ENCODE data around the gene TNPO1.
"Not testable (repeated sequence)": the region's sequence is repeated elsewhere in the genome, so short reads cannot be mapped to it uniquely, and the experiment has no call there.

Gene TNPO1

DNA sequence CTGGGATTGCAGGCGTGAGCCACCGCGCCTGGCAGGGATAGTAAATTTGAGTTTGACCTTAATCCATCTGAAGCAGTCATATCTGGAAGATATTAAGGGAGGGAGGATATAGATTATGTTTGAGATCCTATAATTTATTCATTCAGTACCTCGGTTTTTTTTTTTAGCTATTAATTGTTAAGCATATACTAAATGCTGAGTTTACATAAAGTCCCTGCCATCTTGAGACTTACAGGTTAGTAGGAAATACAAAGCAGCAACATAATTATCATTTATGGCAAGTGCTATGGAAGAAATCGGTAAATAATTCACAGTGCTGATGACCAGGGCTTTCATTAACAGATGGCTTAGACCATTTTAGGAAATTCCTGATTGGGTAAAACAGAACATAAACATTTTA lies 72.9 kb downstream of the TNPO1 start:
- intact Hi-C loops (cut with micrococcal nuclease), result no loop called here
- H3K9me3 Mint-ChIP-seq, result no peaks in the 10 kb centered on the region
- peaks cover 97% of the 10 kb centered on the region for H3K36me3 Mint-ChIP-seq (ENCODE audit: low read depth)
- no peaks in the 10 kb centered on the region for H3K27me3 Mint-ChIP-seq
- no peak overlapping the region for H3K4me3 Mint-ChIP-seq
- H3K27ac Mint-ChIP-seq, result no peak overlapping the region
- no peaks in the 10 kb centered on the region for H3K4me1 Mint-ChIP-seq (ENCODE audit: low read depth)

DNA sequence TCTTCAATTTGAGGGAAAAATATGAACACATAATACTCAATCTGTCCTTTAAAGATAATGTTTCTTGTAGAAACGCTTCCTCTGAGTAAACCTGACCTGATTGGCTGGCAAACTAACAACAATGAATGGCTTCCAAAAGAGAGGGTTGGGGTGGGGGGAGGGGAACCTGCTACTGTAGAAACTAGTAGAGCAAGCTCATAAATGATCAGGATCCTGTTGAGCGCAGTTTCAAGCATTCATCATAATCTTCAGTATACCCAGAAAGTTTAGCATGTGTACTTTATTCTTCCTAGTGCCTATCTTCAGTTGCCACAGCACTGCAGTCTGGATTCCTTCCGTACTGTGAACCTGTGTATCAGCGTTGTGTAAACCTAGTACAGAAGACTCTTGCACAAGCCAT lies 76.4 kb downstream of the TNPO1 start:
- no peaks in the 10 kb centered on the region for H3K27me3 Mint-ChIP-seq
- H3K4me3 Mint-ChIP-seq, result no peak overlapping the region
- no peak overlapping the region for H3K27ac Mint-ChIP-seq
- intact Hi-C loops (cut with micrococcal nuclease), result loop anchor here (10.0 kb wide), 2 partner anchors 162 to 1408 kb away; no protein-coding TSS in a partner anchor
- peaks cover 90% of the 10 kb centered on the region for H3K36me3 Mint-ChIP-seq (ENCODE audit: low read depth)
- no peaks in the 10 kb centered on the region for H3K4me1 Mint-ChIP-seq (ENCODE audit: low read depth)
- no peaks in the 10 kb centered on the region for H3K9me3 Mint-ChIP-seq

DNA sequence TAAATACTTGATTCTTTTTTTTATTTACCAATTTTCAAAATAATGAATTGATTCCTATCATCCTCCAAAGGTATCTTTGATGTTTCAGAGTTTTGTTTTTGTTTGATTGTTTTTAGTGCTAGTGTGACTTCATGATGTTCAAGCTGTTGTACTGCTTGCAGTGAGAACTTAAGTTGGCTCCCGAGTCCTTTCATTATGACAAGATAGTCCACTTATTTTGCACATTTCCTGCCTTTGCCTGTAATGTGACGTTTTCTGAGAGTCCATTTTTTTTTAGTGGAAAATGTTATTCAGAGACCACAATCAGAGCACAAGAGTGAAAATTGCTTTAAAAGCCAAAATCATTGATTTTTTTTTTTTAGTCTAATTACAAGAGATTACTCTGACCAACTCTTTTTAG lies 79.3 kb downstream of the TNPO1 start:
- intact Hi-C loops (cut with micrococcal nuclease), result loop anchor here (10.0 kb wide), 2 partner anchors 159 to 1411 kb away; no protein-coding TSS in a partner anchor

DNA sequence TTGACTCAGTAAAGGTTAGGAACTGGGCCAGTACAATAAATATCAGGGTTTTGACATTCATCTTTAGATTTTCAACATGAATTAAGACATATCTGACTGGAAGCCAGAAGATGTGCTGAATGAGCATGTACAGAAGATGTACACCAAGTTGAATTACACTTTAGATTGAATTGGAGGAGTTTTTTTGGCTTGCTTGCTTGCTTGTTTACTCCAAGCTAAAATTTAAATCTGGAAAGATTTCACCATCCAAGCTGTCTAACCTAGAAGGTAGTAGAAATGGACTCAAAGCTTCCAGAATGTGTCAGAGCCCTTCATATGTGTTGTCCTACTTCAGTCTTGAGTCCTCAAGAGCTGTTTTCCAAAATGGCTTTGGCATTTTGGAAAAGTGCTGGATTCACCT lies 90.3 kb downstream of the TNPO1 start:
- no peak overlapping the region for H3K27ac Mint-ChIP-seq
- peaks cover 73% of the 10 kb centered on the region for H3K36me3 Mint-ChIP-seq (ENCODE audit: low read depth)
- no peaks in the 10 kb centered on the region for H3K27me3 Mint-ChIP-seq
- H3K9me3 Mint-ChIP-seq, result no peaks in the 10 kb centered on the region
- H3K4me3 Mint-ChIP-seq, result no peak overlapping the region
- H3K4me1 Mint-ChIP-seq (ENCODE audit: low read depth), result no peaks in the 10 kb centered on the region
- intact Hi-C loops (cut with micrococcal nuclease), result no loop called here

More for the DNA sequence above, 79.3 kb downstream of the TNPO1 start:
- H3K27ac Mint-ChIP-seq, result no peak overlapping the region
- peaks cover 85% of the 10 kb centered on the region for H3K36me3 Mint-ChIP-seq (ENCODE audit: low read depth)
- no peaks in the 10 kb centered on the region for H3K4me1 Mint-ChIP-seq (ENCODE audit: low read depth)
- no peaks in the 10 kb centered on the region for H3K9me3 Mint-ChIP-seq
- no peaks in the 10 kb centered on the region for H3K27me3 Mint-ChIP-seq
- H3K4me3 Mint-ChIP-seq, result no peak overlapping the region

DNA sequence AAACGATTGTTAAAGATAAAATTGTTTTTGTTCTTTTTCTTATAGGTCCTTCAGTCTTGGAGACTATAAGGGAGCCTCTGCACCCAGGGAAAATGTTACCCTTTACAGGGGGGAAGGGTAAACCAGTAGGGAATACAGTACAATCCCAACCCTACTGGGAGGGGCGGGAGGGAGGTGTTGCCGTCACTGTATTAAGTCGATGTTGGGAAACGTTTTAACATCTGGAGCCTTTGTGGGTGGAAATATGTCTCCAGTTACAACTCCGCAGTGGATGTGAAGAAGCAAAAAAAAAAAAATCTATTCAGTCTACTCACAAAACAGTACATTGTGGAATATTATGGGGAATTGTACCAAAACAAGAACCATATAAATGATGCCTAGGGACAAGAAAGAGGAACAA lies 92.2 kb downstream of the TNPO1 start:
- intact Hi-C loops (cut with micrococcal nuclease), result no loop called here
- Mint-ChIP-seq H3K9me3 (no peaks in the 10 kb centered on the region), H3K27ac (no peak overlapping the region), H3K27me3 (no peaks in the 10 kb centered on the region), H3K4me3 (no peak overlapping the region), H3K4me1 (ENCODE audit: low read depth) (no peaks in the 10 kb centered on the region), H3K36me3 (ENCODE audit: low read depth) (peaks cover 57% of the 10 kb centered on the region)

DNA sequence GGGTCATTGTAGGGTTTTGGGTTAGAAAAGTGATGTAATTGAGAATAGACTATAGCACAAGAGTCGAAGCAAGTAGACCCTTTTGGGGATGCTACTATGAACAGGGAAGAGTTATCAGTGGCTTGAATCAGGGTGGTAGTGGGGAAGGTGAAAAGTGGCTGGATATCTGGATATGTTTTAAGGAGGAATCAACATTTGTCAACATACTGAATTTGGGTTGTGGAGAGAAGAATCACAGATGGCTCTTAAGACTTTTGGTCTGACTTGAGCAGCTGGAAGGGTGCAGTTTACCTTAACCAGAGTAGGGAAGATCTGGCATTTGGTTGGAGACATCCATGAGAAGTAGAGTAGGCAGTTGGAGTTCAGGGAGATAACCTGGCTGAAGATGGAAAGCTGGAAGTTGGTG lies 100.9 kb downstream of the TNPO1 start:
- peaks cover 6% of the 10 kb centered on the region for H3K4me1 Mint-ChIP-seq (ENCODE audit: low read depth)
- intact Hi-C loops (cut with micrococcal nuclease), result loop anchor here (10.0 kb wide), 1 partner anchor 147 kb away; no protein-coding TSS in a partner anchor
- H3K4me3 Mint-ChIP-seq, result no peak overlapping the region
- peaks cover 6% of the 10 kb centered on the region for H3K36me3 Mint-ChIP-seq (ENCODE audit: low read depth)
- no peaks in the 10 kb centered on the region for H3K9me3 Mint-ChIP-seq
- peaks cover 3% of the 10 kb centered on the region for H3K27me3 Mint-ChIP-seq
- no peak overlapping the region for H3K27ac Mint-ChIP-seq

DNA sequence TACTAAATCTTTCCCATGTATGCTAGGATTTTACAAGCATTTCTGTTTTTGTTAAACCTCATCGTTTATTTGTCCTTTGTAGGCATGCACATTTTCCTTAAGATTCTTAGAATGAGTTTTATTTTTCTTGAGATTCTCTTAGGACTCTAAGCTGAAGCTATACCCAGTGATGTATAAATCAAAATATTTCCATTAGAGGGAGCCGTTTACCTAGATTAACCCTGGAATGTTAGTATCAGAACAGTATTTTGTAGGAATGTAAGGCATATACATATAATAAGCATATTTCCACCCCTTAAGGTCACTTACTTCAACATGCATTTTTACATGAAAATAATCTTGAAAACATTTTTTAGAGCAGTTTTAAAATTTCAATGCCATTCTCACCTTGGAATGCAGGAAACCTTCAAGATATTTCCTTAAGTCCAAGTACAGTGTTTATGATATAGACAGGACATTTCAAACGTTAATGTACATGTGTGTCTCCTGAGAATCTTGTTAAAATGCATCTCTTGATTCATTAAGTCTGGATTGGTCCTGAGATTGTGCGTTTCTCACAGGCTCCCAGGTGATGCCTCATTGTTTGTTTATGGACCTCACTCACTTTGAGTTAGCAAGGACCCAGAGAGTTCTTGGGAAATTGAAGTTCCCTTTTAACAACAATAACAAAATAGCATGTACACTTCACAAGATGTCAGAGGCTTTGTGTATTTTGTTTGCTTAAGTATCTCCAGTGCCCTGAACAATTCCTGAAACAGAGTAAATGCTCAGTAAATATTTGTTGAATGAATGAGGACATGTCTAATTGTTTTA lies 104.4 kb downstream of the TNPO1 start:
- Mint-ChIP-seq H3K27me3 (peaks cover 3% of the 10 kb centered on the region), H3K4me3 (no peak overlapping the region), H3K9me3 (peaks cover 3% of the 10 kb centered on the region), H3K36me3 (ENCODE audit: low read depth) (no peaks in the 10 kb centered on the region), H3K4me1 (ENCODE audit: low read depth) (peaks cover 13% of the 10 kb centered on the region), H3K27ac (peak overlapping the region; percentile 53)
- intact Hi-C loops (cut with micrococcal nuclease), result loop anchor here (2.0 to 5.0 kb wide), 2 partner anchors 36 to 66 kb away; partner anchors contain the start of gene FCHO2

DNA sequence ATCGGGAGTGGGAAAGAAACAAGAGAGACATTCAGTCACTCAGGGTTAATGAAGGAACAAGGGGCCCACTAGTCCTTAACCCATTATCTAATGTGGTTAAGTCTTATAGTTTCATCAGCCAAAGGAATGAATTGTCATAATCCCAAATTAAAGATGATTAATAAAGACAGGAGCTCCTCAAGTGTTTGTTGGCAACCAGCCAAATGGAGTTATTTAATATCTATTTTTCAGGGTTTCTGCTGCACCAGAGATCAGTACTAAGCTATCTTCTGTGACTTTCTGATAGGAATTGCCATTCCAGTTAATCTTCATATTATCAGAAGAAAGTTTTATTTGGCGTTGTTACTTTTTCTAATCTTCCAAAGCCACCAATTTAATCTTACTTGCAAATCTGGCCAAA lies 105.4 kb downstream of the TNPO1 start:
- Mint-ChIP-seq H3K9me3 (peaks cover 9% of the 10 kb centered on the region), H3K4me1 (ENCODE audit: low read depth) (peaks cover 13% of the 10 kb centered on the region), H3K36me3 (ENCODE audit: low read depth) (no peaks in the 10 kb centered on the region), H3K4me3 (no peak overlapping the region), H3K27me3 (peaks cover 8% of the 10 kb centered on the region), H3K27ac (peak overlapping the region; percentile 53)
- intact Hi-C loops (cut with micrococcal nuclease), result loop anchor here (2.0 to 5.0 kb wide), 2 partner anchors 35 to 65 kb away; partner anchors contain the start of gene FCHO2

DNA sequence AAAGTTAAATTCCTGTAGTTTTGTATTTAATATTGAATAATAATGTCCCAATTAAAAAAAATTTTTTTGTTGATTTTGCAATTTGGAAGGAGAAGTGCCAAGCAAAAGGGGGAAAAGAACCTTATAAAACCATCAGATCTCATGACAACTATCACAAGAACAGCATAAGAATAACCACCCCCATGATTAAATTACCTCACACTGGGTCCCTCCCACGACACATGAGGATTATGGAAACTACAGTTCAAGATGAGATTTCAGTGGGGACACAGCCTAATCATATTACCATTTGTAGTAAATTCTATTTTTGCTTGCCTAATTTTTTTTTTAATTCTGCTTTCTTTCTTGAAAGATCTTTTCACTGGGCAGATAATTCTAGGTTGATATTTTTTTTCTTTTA lies 106.0 kb downstream of the TNPO1 start:
- no peaks in the 10 kb centered on the region for H3K36me3 Mint-ChIP-seq (ENCODE audit: low read depth)
- H3K27me3 Mint-ChIP-seq, result peaks cover 11% of the 10 kb centered on the region
- intact Hi-C loops (cut with micrococcal nuclease), result loop anchor here (5.0 kb wide), 1 partner anchor 65 kb away; no protein-coding TSS in a partner anchor
- no peak overlapping the region for H3K4me3 Mint-ChIP-seq
- H3K9me3 Mint-ChIP-seq, result peaks cover 9% of the 10 kb centered on the region
- peaks cover 13% of the 10 kb centered on the region for H3K4me1 Mint-ChIP-seq (ENCODE audit: low read depth)
- no peak overlapping the region for H3K27ac Mint-ChIP-seq

DNA sequence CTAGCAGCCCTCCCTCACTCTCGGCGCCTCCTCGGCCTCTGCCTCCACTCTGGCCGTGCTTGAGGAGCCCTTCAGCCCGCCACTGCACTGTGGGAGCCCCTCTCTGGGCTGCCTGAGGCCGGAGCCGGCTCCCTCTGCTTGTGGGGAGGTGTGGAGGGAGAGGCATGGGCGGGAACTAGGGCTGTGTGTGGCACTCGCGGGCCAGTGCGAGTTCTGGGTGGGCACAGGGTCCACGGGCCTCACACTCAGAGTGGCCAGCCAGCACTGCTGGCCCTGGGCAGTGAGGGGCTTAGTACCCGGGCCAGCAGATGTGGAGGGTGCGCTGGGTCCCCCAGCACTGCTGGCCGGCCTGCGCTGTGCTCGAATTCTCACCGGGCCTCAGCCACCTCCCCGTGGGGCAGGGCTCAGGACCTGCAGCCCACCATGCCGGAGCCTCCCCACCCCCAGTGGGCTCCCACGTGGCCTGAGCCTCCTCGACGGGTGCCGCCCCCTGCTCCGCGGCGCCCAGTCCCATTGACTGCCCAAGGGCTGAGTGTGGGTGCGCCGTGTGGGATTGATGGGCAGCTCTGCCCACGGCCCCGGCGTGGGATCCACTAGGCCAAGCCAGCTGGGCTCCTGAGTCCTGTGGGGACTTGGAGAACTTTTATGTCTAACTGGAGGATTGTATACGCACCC lies 109.0 kb downstream of the TNPO1 start:
- H3K27me3 Mint-ChIP-seq, result peaks cover 18% of the 10 kb centered on the region
- peaks cover 13% of the 10 kb centered on the region for H3K4me1 Mint-ChIP-seq (ENCODE audit: low read depth)
- no peaks in the 10 kb centered on the region for H3K36me3 Mint-ChIP-seq (ENCODE audit: low read depth)
- intact Hi-C loops (cut with micrococcal nuclease), result no loop called here
- H3K9me3 Mint-ChIP-seq, result peaks cover 9% of the 10 kb centered on the region
- H3K4me3 Mint-ChIP-seq, result no peak overlapping the region
- H3K27ac Mint-ChIP-seq, result no peak overlapping the region

DNA sequence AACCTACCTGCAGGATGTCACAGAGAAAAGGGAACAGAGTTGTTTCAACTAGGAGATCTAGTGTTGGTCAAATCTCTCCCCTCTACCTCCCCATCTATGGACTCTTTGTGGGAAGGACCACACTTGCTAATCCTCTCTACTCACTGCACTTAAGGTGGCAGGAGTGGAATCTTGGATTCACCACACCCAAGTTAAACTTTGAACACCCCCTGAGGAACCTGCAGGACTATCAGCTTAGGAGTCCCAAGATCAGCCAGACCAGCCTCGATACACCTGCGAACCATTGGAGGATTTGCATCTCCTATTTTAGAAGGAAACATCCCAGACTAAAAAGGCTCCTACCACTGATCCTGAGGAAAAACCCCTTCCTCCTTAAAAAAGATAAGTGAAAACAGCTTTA lies 116.2 kb downstream of the TNPO1 start:
- Mint-ChIP-seq H3K27me3 (peaks cover 11% of the 10 kb centered on the region), H3K4me1 (ENCODE audit: low read depth) (peaks cover 36% of the 10 kb centered on the region)
- H3K27ac Mint-ChIP-seq; H3K4me3 Mint-ChIP-seq; intact Hi-C loops (cut with micrococcal nuclease); H3K36me3 Mint-ChIP-seq (ENCODE audit: low read depth); H3K9me3 Mint-ChIP-seq: not testable (repeated sequence)

DNA sequence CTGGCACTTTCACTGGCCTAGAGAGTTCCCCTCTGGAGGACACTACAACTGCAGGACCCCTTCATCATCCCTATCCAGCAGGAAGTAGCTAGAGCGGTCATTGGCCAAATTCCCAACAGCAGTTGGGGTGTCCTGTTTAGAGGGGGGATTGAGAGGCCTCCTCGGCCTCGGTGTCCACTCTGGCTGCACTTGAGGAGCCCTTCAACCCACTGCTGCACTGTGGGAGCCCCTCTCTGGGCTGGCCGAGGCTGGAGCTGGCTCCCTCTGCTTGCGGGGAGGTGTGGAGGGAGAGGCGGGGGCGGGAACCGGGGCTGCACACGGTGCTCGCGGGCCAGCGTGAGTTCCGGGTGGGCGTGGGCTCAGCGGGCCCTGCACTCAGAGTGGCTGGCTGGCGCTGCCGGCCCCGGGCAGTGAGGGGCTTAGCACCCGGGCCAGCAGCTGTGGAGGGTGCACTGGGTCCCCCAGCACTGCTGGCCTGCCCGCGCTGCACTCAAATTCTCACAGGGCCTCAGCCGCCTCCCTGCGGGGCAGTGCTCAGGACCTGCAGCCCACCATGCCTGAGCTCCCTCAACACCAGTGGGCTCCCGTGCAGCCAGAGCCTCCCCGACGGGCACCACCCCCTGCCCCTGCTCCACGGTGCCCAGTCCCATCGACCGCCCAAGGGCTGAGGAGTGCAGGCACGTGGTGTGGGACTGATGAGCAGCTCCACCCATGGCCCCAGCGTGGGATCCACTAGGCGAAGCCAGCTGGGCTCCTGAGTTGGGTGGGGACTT lies 118.7 kb downstream of the TNPO1 start:
- H3K36me3 Mint-ChIP-seq (ENCODE audit: low read depth); H3K27me3 Mint-ChIP-seq; intact Hi-C loops (cut with micrococcal nuclease); H3K4me3 Mint-ChIP-seq; H3K9me3 Mint-ChIP-seq: not testable (repeated sequence)
- H3K27ac Mint-ChIP-seq, result peak overlapping the region; percentile 88
- H3K4me1 Mint-ChIP-seq (ENCODE audit: low read depth), result peaks cover 61% of the 10 kb centered on the region

DNA sequence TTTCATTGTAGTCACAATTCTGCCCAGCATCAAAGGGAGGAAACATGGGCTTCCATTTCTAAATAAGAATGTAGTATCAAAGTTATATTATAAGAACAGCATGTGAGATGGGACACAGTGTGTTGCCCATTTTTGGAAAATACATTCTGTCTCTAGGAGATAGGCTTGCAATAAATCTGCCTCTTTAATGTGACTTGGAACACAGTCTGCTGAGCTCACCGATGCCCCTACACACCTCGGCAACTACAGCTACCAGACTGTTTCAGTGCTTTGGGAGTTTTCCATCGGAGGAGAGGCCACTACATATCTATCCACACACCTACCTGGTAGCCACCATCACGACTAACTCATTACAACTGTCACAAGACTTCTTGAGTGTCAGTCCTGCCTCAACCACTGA lies 120.4 kb downstream of the TNPO1 start:
- no peak overlapping the region for H3K4me3 Mint-ChIP-seq
- H3K27ac Mint-ChIP-seq, result peak overlapping the region; percentile 88
- H3K9me3 Mint-ChIP-seq, result peaks cover 8% of the 10 kb centered on the region
- peaks cover 7% of the 10 kb centered on the region for H3K36me3 Mint-ChIP-seq (ENCODE audit: low read depth)
- peaks cover 4% of the 10 kb centered on the region for H3K27me3 Mint-ChIP-seq
- intact Hi-C loops (cut with micrococcal nuclease), result no loop called here
- peaks cover 70% of the 10 kb centered on the region for H3K4me1 Mint-ChIP-seq (ENCODE audit: low read depth)

Data from dendritic cell treated with granulocyte-macrophage colony-stimulating factor and Interleukin-4, amounts not matched to agents 40 ng/mL and 50 ng/mL, for 4 days (primary cell).